Mammary epithelial cell (primary cell): ENCODE measurements around the gene PDGFRA.

Experiments
- EZH2 ChIP-seq: IDR thresholded peaks from 2 replicates; pipeline ENCODE4 v1.6.1; 2012; ENCODE audit warnings: low read length, inconsistent platforms, borderline replicate concordance
- TF ChIP-seq, protein P1 (sequence below), 2 donors: IDR thresholded peaks in 1 of 2; conservative IDR thresholded peaks in 1 of 2; 2 replicates each; pipeline ENCODE4 v1.5.1; 2011 to 2012; ENCODE audit warnings: inconsistent platforms in 2 of 2, low read length in 2 of 2, mild to moderate bottlenecking in 2 of 2, control low read depth in 1 of 2, low read depth in 1 of 2; ENCODE audit not compliant: insufficient read depth in 1 of 2; ENCODE audit errors: extremely low read depth in 1 of 2

DNA sequence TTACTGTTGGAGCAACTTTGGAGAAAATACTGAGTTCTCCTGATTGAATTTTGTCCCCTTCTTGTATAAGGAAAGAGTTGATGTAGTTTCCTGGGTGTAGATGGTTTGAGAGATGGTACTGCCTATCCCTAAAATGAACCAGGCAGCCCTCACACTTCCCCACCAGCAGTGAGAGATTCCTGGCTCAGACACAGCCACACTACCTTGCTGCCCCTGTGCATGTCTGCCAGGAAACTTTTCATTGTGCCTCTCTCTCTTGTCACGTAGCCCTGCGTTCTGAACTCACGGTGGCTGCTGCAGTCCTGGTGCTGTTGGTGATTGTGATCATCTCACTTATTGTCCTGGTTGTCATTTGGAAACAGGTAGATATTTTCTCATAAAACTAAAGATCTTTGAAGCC lies 45.2 kb downstream of the PDGFRA start:
- TF ChIP-seq EZH2, result no peak
- TF ChIP-seq, protein P1, sequence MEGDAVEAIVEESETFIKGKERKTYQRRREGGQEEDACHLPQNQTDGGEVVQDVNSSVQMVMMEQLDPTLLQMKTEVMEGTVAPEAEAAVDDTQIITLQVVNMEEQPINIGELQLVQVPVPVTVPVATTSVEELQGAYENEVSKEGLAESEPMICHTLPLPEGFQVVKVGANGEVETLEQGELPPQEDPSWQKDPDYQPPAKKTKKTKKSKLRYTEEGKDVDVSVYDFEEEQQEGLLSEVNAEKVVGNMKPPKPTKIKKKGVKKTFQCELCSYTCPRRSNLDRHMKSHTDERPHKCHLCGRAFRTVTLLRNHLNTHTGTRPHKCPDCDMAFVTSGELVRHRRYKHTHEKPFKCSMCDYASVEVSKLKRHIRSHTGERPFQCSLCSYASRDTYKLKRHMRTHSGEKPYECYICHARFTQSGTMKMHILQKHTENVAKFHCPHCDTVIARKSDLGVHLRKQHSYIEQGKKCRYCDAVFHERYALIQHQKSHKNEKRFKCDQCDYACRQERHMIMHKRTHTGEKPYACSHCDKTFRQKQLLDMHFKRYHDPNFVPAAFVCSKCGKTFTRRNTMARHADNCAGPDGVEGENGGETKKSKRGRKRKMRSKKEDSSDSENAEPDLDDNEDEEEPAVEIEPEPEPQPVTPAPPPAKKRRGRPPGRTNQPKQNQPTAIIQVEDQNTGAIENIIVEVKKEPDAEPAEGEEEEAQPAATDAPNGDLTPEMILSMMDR (conservative IDR thresholded peaks at IDR 0.05 in 1 of 2, IDR thresholded peaks at IDR 0.05 in 1 of 2; ENCODE audit: extremely low read depth in 1 of 2, insufficient read depth in 1 of 2, low read depth in 1 of 2, low read length in 2 of 2), result no peak
